Measurements from ENCODE around the gene C14orf93.

DNA sequence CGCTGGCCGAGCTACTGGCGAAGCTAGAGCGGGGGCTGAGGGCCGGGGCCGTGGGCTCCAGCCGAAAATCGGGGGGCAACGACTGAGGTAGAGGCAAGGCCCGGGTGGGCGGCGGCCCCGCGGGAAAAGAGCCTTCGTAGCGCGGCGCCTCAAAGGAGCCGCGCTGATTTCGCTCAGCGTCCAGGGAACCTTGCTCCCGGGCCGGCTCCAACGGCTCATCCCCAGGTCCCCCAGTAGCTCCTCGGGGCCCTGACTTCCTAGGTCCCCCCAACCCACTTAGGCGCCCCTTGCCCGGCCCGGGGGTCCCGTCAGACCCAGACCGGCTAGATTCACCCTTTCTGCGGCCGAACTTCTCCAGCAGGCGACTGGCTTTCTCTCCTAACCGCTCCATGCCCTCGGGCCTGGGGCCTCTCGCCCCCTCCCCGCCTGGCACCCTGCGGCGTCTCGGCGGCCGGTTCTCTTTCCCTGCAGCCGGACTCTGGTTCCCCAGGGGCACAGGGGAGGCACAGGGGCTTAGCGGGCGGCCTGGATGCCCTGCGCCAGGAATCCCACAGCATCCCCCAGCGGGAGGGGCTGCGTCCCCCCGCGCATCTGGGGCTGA, 28.0 kb downstream of the C14orf93 start:
- no peak for TF ChIP-seq CTCF (conservative IDR thresholded peaks at IDR 0.05 in 1 of 2, IDR thresholded peaks at IDR 0.05 in 1 of 2; ENCODE audit: low read depth in 1 of 2, low read length in 2 of 2)
- no peak for TF ChIP-seq EZH2 (IDR thresholded peaks at IDR 0.05; ENCODE audit: low read length, missing control alignments)
